HG03571 (cell line): ENCODE measurements around the gene SMG5.
A peak's percentile ranks its signal among the peaks of the same experiment; 100 is the strongest.

ENCODE experiments used
- ATAC-seq: cut with Tn5 transposase; IDR thresholded peaks from one replicate; pipeline ENCODE4 v1.9.1; 2021; ENCODE audit not compliant: unreplicated experiment

The SMG5 gene

GRCh38 chr1:156246241-156246780, 36.3 kb downstream of the SMG5 start:
- no peak for ATAC-seq

DNA sequence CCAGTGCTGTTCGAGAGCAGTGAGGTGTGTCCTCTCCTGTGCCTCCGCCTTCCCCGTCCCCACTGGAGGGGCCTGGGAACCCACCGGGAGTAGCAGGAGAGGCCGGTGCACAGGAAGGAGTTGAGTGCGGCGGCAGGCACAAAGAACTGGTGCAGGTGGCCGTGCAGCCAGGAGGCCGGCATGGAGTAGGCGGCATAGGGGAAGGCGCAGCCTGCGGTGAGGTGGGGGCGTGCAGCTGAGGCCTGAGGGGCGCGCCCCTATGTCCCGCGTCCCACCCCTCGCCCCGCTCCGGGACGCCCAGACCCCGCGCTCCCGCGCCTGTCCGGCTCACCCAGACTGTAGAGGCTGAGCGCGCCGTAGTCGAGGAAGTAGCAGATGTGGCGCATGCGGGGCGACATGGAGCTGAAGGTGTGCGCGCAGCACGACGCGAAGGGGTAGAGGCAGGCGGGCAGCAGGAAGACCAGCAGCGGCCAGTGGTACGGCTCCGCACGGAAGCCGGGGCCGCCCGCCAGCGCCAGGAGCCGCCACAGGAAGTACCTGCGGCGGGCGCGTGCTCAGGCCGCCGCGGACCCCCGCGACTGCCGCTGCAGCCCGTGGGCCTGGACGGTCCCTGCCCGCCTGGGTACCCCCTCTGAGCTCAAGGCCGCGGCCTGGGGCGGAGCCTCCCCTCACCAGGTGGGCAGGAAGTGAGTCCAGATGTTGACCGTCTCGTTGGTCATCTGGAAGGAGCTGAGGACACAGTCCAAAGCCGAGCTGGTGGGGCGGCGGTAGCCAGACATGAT, 37.0 kb downstream of the SMG5 start:
- ATAC-seq, result no peak

DNA sequence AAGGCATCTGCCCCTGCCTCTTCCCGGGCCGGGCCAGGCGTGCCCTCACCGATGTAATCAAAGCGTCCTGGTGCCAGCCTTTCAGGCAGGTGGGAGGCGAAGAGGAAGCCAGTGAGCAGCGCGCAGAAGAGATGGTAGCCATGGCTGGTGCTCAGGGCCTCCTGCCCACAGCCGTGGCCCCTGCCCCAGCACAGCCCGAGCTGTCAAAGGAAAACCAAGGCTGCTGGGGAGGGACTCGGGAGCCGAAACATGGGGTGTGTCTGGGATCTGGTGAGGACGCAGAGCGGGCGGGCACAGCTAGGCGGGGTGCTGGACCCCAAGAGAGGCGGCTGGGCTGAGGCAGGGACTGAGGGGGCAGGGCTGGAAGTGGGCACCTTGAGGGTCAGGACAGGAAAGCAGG, 37.9 kb downstream of the SMG5 start:
- ATAC-seq, result no peak

DNA sequence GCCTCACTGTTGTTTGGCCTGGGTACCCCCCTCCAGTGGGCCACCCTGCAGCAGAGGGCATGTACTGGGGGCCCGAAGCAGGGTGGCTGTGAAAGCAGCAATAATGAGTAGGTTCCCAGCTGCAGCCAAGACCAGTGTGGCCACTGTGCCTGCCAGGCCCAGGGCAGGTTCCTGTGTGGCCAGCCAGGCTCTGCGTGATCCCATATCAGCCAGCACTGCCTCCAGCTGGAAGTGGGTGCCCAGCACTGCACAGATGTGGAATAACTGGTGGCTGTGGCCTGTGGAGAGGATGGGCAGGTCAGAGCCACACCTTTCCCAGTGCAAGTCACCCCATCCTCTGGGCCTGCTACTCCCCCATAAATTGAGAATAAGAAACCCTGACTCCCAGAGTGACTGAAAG, 38.5 kb downstream of the SMG5 start:
- no peak for ATAC-seq

GRCh38 chr1:156242738-156243137, 39.9 kb downstream of the SMG5 start:
- no peak for ATAC-seq

DNA sequence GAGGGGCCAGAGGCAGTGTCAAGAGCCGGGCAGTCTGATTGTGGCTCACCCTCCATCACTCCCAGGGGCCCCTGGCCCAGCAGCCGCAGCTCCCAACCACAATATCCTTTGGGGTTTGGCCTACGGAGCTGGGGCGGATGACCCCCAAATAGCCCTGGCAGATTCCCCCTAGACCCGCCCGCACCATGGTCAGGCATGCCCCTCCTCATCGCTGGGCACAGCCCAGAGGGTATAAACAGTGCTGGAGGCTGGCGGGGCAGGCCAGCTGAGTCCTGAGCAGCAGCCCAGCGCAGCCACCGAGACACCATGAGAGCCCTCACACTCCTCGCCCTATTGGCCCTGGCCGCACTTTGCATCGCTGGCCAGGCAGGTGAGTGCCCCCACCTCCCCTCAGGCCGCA, 40.7 kb downstream of the SMG5 start, which contains the start of gene BGLAP:
Gene BGLAP, plus strand, starts transcription at position 259 of the 400 bp plus-strand sequence. Its CDS starts 48 bp downstream, at position 307.
- no peak for ATAC-seq

- no peak for ATAC-seq
Observed at GRCh38 chr1:156241311-156241811, 41.3 kb downstream of the SMG5 start.

GRCh38 chr1:156238248-156238647, 44.4 kb downstream of the SMG5 start:
- ATAC-seq, result no peak

DNA sequence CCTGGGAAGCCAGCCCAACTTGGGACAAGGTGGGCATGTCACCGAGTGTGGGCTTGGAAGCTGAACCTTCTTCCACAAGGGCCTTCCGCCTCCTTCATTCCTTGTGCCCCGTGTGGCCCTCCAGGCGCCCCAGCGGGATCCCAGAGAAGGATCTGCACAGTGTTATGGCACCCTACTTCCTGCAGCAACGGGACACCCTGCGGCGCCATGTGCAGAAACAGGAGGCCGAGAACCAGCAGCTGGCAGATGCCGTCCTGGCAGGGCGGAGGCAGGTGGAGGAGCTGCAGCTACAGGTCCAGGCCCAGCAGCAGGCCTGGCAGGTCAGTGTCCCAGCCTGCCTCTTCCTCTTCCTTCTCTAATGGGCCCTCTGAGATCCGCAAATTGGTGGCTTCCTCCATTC, 46.5 kb downstream of the SMG5 start:
- ATAC-seq, result no peak

DNA sequence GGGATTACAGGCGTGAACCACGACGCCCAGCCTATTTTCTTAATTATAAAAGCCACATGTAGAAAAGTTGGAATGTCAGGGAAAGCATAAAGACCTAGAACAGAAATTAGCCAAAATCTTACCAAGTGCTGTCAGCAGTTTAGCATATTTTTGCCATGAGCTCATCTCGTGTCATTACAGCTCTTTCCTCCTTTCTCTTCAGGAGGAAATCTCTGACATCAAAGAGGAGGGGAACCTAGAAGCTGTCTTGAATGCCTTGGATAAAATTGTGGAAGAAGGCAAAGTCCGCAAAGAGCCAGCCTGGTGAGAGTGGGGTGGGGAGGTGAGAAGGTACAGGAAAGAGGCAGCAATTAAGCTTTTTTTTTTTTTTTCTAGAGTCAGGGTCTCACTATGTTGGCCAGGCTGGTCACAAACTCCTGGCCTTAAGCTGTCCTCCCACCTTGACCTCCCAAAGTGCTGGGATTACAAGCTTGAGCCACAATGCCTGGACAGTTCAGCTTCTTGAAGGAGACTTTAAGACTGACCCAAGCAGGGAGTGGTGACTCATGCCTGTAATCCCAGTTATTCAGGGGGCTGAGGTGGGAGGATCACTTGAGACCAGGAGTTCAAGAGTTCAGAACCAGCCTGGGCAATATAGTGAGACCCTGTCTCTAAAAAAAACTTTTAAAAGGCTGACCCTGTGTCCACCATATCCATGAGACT, 49.0 kb downstream of the SMG5 start:
- ATAC-seq, result no peak

GRCh38 chr1:156232201-156232894, 50.3 kb downstream of the SMG5 start:
- no peak for ATAC-seq

DNA sequence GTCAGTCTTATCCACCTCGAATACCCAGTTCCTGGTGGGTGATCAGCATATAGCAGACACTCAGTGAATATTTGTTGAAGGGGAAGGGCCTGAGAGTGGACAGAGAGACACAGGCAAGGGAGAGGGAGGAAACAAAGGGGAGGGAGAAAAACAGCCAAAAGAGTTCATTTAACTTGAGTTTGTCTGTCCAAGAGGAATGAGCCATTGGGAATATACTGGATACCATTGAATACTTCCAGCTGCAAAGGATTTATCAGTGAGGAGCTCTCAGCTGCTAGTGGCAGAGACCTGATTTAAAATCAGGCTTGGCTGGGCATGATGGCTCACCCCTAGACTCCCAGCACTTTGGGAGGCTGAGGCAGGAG, 52.2 kb downstream of the SMG5 start:
- ATAC-seq, result no peak

DNA sequence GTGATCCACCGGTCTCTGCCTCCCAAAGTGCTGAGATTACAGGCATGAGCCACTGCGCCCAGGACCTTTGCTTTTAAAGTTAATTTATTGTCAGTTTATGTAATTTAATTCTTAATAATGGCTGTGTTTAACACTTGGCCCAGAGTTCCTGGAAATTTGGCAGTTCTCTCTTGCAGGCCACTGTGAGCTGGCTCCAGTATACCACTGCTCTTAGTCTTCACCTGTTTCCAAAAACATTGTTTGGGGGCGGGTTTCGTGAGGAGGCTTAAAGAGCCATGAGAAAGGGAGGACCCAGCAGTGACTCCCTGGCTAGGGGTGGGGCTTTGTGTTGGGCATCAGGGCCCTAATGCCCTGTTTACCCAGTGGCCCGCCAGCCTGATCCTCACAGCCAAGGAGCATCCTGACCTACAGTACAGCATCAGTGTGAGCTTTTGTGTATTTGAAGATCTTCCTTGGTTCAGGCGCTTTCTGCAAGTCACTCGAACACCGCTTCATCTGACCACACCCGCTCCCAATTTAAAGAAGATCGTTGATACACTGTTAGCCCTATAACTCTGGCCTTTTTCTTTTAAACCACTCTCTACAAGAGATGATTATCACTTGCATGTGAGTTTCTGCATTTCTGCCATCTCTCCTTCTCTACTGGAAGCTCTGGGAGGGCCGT, 52.7 kb downstream of the SMG5 start:
- no peak for ATAC-seq

GRCh38 chr1:156228501-156228900, 54.1 kb downstream of the SMG5 start:
- ATAC-seq, result no peak

- ATAC-seq, result no peak
Observed at GRCh38 chr1:156226782-156227181, 55.8 kb downstream of the SMG5 start.

GRCh38 chr1:156226116-156226538, 56.5 kb downstream of the SMG5 start:
- ATAC-seq, result peak; percentile 57

DNA sequence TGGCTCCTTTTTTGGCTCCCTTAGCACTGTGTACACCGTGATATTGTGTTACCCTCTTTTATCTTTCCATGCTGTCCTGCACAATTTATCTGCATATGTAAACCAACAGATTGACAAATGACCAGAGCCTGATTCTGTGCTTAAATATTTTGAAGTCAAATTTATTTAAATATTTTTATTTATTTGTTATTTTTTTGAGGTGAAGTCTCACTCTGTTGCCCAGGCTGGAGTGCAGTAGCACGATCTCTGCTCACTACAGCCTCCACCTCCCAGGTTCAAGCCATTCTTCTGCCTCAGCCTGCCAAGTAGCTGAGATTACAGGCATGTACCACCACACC, 57.0 kb downstream of the SMG5 start:
- no peak for ATAC-seq

GRCh38 chr1:156221986-156222692, 60.5 kb downstream of the SMG5 start:
- no peak for ATAC-seq

GRCh38 chr1:156220226-156220625, 62.4 kb downstream of the SMG5 start:
- ATAC-seq, result no peak

GRCh38 chr1:156217871-156218270, 64.8 kb downstream of the SMG5 start:
- no peak for ATAC-seq
